Measurements from ENCODE around the gene RMND5A. TPM values are rescaled to one million over a fixed set of nuclear protein-coding genes. Genes with fewer than 3 reads are reported as not detected.
A peak's percentile ranks its signal among the peaks of the same experiment; 100 is the strongest.

Gene RMND5A
- total RNA-seq, 1 donor from 2014 or later, result 49.6 TPM

DNA sequence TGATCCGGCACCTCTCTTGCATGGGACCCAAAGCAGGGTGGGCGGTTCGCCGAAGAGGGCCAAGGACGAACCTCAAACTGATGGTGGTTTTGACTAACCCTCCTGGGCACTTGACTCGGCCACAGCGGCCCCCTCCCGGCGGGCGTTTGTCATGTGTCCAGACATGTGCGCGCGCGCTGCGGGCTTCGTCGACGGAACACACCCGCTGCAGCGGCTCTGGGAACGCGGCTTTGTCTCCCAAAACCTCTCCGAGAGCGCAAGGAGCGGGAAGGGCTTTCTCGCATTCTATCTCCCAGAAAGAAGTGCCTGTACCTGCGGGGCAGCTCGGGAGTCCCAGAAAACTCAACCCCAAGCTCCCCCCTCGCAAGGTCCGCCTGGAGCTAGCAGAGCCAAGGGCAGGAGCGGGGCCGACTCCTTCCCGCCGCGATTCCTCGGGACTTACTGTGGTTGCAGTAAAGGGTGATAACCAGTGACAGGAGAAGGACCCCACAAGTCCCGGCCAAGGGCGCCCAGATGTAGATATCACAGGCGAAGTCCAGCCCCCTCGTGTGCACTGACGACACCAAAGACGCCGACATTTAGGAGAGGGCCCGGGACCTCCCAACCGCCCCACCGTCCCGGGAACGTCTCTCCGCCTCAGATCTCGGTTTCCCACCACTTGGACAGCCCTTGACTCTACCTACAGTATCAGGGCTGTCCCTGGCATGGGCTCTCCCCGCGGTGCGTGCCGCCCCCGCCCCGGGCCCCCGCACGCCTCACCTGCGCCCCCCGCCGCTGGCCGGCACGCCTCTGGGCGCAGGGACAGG is 69.0 kb downstream of the RMND5A start:
- Mint-ChIP-seq H3K27me3 (peaks cover 82% of the 10 kb centered on the region), H3K4me3 (ENCODE audit: low read depth) (no peak overlapping the region), H3K36me3 (ENCODE audit: insufficient read depth) (no peaks in the 10 kb centered on the region), H3K4me1 (ENCODE audit: low read depth) (peaks cover 5% of the 10 kb centered on the region), H3K9me3 (ENCODE audit: low read depth) (no peaks in the 10 kb centered on the region), H3K27ac (no peak overlapping the region)
- TF ChIP-seq, protein P1, sequence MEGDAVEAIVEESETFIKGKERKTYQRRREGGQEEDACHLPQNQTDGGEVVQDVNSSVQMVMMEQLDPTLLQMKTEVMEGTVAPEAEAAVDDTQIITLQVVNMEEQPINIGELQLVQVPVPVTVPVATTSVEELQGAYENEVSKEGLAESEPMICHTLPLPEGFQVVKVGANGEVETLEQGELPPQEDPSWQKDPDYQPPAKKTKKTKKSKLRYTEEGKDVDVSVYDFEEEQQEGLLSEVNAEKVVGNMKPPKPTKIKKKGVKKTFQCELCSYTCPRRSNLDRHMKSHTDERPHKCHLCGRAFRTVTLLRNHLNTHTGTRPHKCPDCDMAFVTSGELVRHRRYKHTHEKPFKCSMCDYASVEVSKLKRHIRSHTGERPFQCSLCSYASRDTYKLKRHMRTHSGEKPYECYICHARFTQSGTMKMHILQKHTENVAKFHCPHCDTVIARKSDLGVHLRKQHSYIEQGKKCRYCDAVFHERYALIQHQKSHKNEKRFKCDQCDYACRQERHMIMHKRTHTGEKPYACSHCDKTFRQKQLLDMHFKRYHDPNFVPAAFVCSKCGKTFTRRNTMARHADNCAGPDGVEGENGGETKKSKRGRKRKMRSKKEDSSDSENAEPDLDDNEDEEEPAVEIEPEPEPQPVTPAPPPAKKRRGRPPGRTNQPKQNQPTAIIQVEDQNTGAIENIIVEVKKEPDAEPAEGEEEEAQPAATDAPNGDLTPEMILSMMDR (IDR thresholded peaks at IDR 0.05; ENCODE audit: unreplicated experiment), result no peak
- DNase-seq (ENCODE audit: low spot score, unreplicated experiment), result no peak

DNA sequence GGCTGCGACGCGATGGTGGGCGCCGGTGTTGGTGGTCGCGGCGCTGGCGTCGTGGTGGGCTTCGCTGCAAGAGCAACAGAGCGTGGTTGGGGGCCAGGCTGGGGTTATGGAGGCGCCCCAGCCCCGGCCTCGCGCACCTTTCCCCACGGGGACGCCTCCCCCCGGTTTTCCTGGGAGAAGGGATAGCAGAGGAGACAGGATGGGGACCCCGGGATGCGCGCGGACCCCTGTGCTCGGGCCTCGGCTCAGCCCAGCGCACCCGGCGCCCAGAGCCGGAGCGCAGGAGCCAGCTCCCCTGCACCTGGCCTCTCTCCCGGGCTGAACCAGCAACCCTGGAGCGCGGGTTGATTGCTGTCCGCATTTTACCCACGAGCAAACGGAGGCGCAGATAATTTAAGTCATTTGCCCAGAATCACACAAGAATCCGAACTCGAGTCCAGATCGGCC is 69.6 kb downstream of the RMND5A start:
- peaks cover 5% of the 10 kb centered on the region for H3K4me1 Mint-ChIP-seq (ENCODE audit: low read depth)
- H3K4me3 Mint-ChIP-seq (ENCODE audit: low read depth), result no peak overlapping the region

DNA sequence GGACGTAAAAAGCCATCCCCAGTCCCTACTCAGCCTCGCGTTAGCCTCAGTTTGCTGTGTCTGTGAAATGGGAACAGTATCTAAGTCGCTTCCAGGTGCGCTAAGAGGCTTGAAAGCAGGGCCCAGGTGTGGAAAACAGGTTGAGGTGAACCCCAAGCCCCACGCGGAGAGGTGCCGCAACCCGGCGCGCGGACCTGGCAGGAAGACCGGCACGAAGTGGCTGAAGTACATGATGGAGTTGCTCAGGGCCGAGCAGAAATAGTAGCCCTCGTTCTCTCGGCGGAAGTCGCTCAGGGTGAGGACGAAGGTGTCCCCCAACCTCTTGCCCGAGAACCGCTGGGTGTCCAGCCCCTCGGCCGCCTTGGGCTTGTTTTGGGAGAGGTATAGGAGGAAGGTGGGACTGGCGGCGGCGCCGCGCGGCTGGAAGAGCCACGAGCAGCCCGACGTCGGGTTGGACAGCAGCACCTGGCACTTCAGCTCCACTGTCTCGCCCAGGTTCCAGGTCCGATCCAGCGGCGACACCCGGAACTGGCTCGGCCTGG is 70.1 kb downstream of the RMND5A start:
- peak overlapping the region; percentile 20 for H3K4me3 Mint-ChIP-seq (ENCODE audit: low read depth)
- peaks cover 86% of the 10 kb centered on the region for H3K27me3 Mint-ChIP-seq
- H3K36me3 Mint-ChIP-seq (ENCODE audit: insufficient read depth), result no peaks in the 10 kb centered on the region
- H3K27ac Mint-ChIP-seq, result peak overlapping the region; percentile 72
- no peak for DNase-seq (ENCODE audit: low spot score, unreplicated experiment)
- TF ChIP-seq, protein P1 (IDR thresholded peaks at IDR 0.05; ENCODE audit: unreplicated experiment), result no peak
- H3K4me1 Mint-ChIP-seq (ENCODE audit: low read depth), result peaks cover 5% of the 10 kb centered on the region
- peaks cover 3% of the 10 kb centered on the region for H3K9me3 Mint-ChIP-seq (ENCODE audit: low read depth)

More for the DNA sequence above, 69.6 kb downstream of the RMND5A start:
- H3K27ac Mint-ChIP-seq, result no peak overlapping the region
- H3K27me3 Mint-ChIP-seq, result peaks cover 84% of the 10 kb centered on the region
- no peaks in the 10 kb centered on the region for H3K9me3 Mint-ChIP-seq (ENCODE audit: low read depth)
- DNase-seq (ENCODE audit: low spot score, unreplicated experiment), result no peak
- TF ChIP-seq, protein P1 (IDR thresholded peaks at IDR 0.05; ENCODE audit: unreplicated experiment), result no peak
- H3K36me3 Mint-ChIP-seq (ENCODE audit: insufficient read depth), result no peaks in the 10 kb centered on the region

DNA sequence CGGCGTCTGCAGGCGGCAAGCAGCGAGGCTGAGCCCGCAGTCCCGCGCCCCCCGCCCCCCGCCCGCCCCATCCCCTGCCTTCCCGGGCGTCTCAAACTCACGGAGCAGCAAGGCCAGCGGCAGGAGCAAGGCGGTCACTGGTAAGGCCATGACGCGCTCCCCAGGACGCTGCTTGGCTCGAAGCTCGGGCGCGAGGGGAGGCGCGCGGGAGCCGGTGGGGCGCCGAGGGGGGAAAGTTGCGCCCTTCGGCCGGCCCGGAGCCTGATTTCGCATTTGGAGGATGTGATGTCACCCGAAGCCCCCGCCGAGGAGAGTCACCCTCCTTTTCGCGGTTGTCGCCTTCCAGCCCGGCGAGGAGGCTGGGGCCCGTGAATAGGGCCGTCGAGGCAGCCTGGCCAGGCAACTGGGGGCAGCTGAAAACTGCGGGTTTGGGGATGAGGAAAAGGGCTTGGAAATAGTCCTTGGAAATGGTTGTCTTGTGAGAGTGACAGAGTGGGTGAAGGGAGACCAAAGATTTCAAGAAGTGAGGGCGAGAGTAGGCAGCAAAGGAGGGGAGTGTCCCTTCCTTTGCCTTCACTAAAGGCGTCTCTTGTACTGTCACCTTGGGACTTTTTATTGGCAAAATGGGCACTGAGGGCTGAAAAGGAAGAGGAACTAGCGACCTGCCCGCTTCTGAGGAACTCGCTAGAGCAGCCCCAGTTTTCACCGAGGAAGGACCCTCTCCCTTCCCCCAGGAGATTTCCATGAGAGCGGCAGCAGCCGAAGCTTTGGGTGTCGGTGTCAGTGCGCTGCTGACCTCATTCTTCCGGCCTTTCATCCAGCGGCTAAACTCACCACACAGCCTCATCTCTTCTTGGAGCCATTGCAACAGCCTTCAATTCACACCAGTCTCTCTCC is 70.8 kb downstream of the RMND5A start, which contains the start of gene CD8A:
Gene CD8A (minus strand): TSS at position 238 of the 897 bp plus-strand sequence. CDS start 88 bp downstream, at position 150.
- Mint-ChIP-seq H3K4me3 (ENCODE audit: low read depth) (peak within 1 kb of the TSS; percentile 40), H3K4me1 (ENCODE audit: low read depth) (peaks cover 5% of the 10 kb centered on the region), H3K36me3 (ENCODE audit: insufficient read depth) (peaks cover under 1% of the 10 kb centered on the region), H3K27ac (peak within 1 kb of the TSS; percentile 72), H3K27me3 (peaks cover 87% of the 10 kb centered on the region), H3K9me3 (ENCODE audit: low read depth) (peaks cover 10% of the 10 kb centered on the region)
- TF ChIP-seq, protein P1 (IDR thresholded peaks at IDR 0.05; ENCODE audit: unreplicated experiment), result no peak
- DNase-seq (ENCODE audit: low spot score, unreplicated experiment), result no peak

DNA sequence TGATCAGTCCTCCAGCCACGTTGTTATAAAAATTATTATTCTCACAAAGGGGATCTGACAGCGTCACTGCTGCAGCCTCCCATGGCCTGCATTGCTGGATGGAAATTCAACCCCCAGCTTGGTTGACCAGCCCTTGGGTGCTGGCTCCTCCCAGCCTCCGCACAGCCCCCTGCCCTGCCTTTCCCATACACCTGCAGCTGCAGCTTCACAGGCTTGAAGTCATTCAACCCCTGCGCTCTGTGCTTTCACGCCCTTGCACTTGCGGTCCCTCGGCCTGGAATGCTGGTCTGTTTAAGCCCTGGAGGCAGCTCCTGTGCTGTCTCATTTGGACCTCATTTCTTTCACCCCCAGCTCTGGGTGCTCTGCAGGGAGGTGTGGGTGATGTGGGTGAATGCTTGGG is 71.5 kb downstream of the RMND5A start:
- no peak for DNase-seq (ENCODE audit: low spot score, unreplicated experiment)
- peaks cover 5% of the 10 kb centered on the region for H3K4me1 Mint-ChIP-seq (ENCODE audit: low read depth)
- peaks cover 83% of the 10 kb centered on the region for H3K27me3 Mint-ChIP-seq
- peak overlapping the region; percentile 40 for H3K4me3 Mint-ChIP-seq (ENCODE audit: low read depth)
- peaks cover 15% of the 10 kb centered on the region for H3K9me3 Mint-ChIP-seq (ENCODE audit: low read depth)
- TF ChIP-seq, protein P1 (IDR thresholded peaks at IDR 0.05; ENCODE audit: unreplicated experiment), result no peak
- H3K27ac Mint-ChIP-seq, result no peak overlapping the region
- H3K36me3 Mint-ChIP-seq (ENCODE audit: insufficient read depth), result peaks cover 2% of the 10 kb centered on the region

Data from progenitor cell of endocrine pancreas (in vitro differentiated cells).